ENCODE results near the gene ELAVL1.

Gene ELAVL1

GRCh38 chr19:8045872-8046568 is 40.6 kb upstream of the ELAVL1 start:
- Mint-ChIP-seq H3K4me3 (no peak overlapping the region), H3K9me3 (no peaks in the 10 kb centered on the region), H3K4me1 (peaks cover 4% of the 10 kb centered on the region), H3K36me3 (ENCODE audit: low read depth) (no peaks in the 10 kb centered on the region), H3K27me3 (ENCODE audit: low read depth) (peaks cover 4% of the 10 kb centered on the region), H3K27ac (no peak overlapping the region)
- no peak for TF ChIP-seq CTCF (IDR thresholded peaks at IDR 0.05; ENCODE audit: unreplicated experiment in 3 of 3)

GRCh38 chr19:8044018-8044417 is 38.6 kb upstream of the ELAVL1 start:
- H3K27ac Mint-ChIP-seq = no peak overlapping the region
- H3K27me3 Mint-ChIP-seq (ENCODE audit: low read depth) = peaks cover 4% of the 10 kb centered on the region
- H3K36me3 Mint-ChIP-seq (ENCODE audit: low read depth) = no peaks in the 10 kb centered on the region
- no peak for TF ChIP-seq CTCF (IDR thresholded peaks at IDR 0.05; ENCODE audit: unreplicated experiment in 3 of 3)
- H3K4me1 Mint-ChIP-seq = peaks cover 4% of the 10 kb centered on the region
- no peaks in the 10 kb centered on the region for H3K9me3 Mint-ChIP-seq
- no peak overlapping the region for H3K4me3 Mint-ChIP-seq

DNA sequence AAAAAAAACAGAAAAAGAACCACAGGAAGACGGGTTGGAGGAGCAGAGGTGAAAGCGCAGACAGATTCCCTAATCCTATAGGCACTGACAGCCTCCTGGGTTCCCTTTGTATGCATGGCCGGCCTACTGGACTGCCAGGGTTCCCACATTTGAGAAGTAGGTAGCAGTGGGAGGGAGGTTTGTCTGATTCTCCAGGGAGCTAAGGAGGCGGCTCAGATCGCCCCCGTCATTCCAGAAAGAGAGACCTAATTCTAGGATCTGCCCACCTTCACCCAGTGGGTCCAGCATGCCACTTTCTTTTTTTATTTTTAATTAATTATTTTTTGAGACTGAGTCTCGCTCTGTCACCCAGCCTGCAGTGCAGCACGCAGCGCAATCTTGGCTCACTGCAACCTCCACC is 37.5 kb upstream of the ELAVL1 start:
- no peak for TF ChIP-seq CTCF (IDR thresholded peaks at IDR 0.05; ENCODE audit: unreplicated experiment in 3 of 3)
- H3K4me3 Mint-ChIP-seq = no peak overlapping the region
- H3K36me3 Mint-ChIP-seq (ENCODE audit: low read depth) = no peaks in the 10 kb centered on the region
- no peaks in the 10 kb centered on the region for H3K9me3 Mint-ChIP-seq
- H3K27ac Mint-ChIP-seq = no peak overlapping the region
- H3K27me3 Mint-ChIP-seq (ENCODE audit: low read depth) = peaks cover 4% of the 10 kb centered on the region
- peaks cover 4% of the 10 kb centered on the region for H3K4me1 Mint-ChIP-seq

GRCh38 chr19:8041531-8041931 is 36.1 kb upstream of the ELAVL1 start:
- no peak overlapping the region for H3K27ac Mint-ChIP-seq
- no peak for TF ChIP-seq CTCF (IDR thresholded peaks at IDR 0.05; ENCODE audit: unreplicated experiment in 3 of 3)
- no peaks in the 10 kb centered on the region for H3K36me3 Mint-ChIP-seq (ENCODE audit: low read depth)
- H3K4me1 Mint-ChIP-seq = peaks cover 14% of the 10 kb centered on the region
- H3K27me3 Mint-ChIP-seq (ENCODE audit: low read depth) = no peaks in the 10 kb centered on the region
- H3K9me3 Mint-ChIP-seq = no peaks in the 10 kb centered on the region
- H3K4me3 Mint-ChIP-seq = no peak overlapping the region

DNA sequence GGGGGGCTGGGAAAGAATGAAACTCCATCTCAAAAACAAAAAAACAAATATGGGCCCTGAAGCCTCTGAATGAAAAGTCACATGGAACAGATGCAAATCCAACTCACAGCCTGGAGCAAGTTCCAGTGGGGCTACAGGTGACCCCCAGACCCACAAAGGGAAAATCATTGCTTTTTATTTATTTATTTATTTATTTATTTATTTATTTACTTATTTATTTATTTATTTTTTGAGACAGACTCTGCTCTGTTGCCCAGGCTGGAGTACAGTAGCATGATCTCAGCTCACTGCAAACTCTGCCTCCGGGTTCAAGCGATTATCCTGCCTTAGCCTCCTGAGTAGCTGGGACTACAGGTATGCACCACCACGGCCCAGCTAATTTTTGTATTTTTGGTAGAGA is 33.8 kb upstream of the ELAVL1 start:
- no peak for TF ChIP-seq CTCF (IDR thresholded peaks at IDR 0.05; ENCODE audit: unreplicated experiment in 3 of 3)
- Mint-ChIP-seq H3K4me1 (peaks cover 22% of the 10 kb centered on the region), H3K4me3 (no peak overlapping the region), H3K27ac (no peak overlapping the region), H3K9me3 (no peaks in the 10 kb centered on the region), H3K36me3 (ENCODE audit: low read depth) (no peaks in the 10 kb centered on the region), H3K27me3 (ENCODE audit: low read depth) (no peaks in the 10 kb centered on the region)

DNA sequence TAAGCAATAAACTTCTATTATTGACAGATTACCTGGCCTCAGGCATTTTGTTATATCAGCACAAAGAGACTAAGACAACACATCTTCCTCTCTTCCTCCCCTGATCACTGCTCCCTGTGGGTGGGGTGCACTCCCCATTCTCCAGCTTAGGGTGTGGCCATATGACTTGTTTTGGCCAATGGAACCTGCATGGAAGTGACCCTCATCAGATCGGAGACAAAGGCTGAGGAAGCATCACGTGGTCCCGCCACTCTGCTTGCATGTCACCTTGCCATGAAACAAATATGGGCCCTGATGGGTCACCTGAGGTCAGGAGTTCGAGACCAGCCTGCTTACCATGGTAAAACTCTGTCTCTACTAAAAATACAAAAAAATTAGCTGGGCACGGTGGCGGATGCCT is 33.4 kb upstream of the ELAVL1 start:
- H3K4me1 Mint-ChIP-seq = peaks cover 23% of the 10 kb centered on the region
- no peaks in the 10 kb centered on the region for H3K27me3 Mint-ChIP-seq (ENCODE audit: low read depth)
- no peaks in the 10 kb centered on the region for H3K9me3 Mint-ChIP-seq
- no peak overlapping the region for H3K27ac Mint-ChIP-seq
- TF ChIP-seq CTCF (IDR thresholded peaks at IDR 0.05; ENCODE audit: unreplicated experiment in 3 of 3) = no peak
- H3K36me3 Mint-ChIP-seq (ENCODE audit: low read depth) = no peaks in the 10 kb centered on the region
- H3K4me3 Mint-ChIP-seq = no peak overlapping the region
